Fibroblast of villous mesenchyme (primary cell): Measurements from ENCODE around the gene ALDH3B1. TPM values are rescaled to one million over a fixed set of nuclear protein-coding genes. Genes with fewer than 3 reads are reported as not detected.
A peak's percentile ranks its signal among the peaks of the same experiment; 100 is the strongest.

Experiments
- DNase-seq: peaks from one replicate; pipeline ENCODE4 v3.0.0-alpha.2; 2010; ENCODE audit warnings: low read depth
- H3K4me3 ChIP-seq: 2 replicates; pipeline ENCODE4 v1.5.1; 2011; ENCODE audit warnings: low read depth, mild to moderate bottlenecking, low read length
- CTCF ChIP-seq: IDR thresholded peaks from 2 replicates; pipeline ENCODE4 v1.5.1; 2012; ENCODE audit warnings: low read depth, mild to moderate bottlenecking, low read length; ENCODE audit not compliant: insufficient read depth
- total RNA-seq: library from RNA; depleted of rRNA; stranded (reverse); fragments of >200 nt; gene quantifications from 2 replicates; pipeline ENCODE4 v1.2.3, GENCODE V29; 2012

Gene ALDH3B1
- total RNA-seq, 1 donor: 20.7 TPM

- no peak for DNase-seq
- TF ChIP-seq CTCF: no peak
- H3K4me3 ChIP-seq: no peak overlapping the region
Measured at GRCh38 chr11:68028802-68029545, 18.8 kb downstream of the ALDH3B1 start.

- peak; percentile 99 for DNase-seq
- H3K4me3 ChIP-seq: peak within 1 kb of the TSS; percentile 72
- TF ChIP-seq CTCF: no peak
Measured at GRCh38 chr11:68030318-68031143, 20.4 kb downstream of the ALDH3B1 start, which contains the start of gene NDUFS8. Gene NDUFS8 (plus strand): TSS chr11:68030681. CDS start chr11:68032152, 1,471 bp downstream.

- H3K4me3 ChIP-seq: peak overlapping the region; percentile 72
- no peak for DNase-seq
- no peak for TF ChIP-seq CTCF
Measured at GRCh38 chr11:68031144-68031464, 21.0 kb downstream of the ALDH3B1 start.

- no peak overlapping the region for H3K4me3 ChIP-seq
- DNase-seq: no peak
- no peak for TF ChIP-seq CTCF
Measured at GRCh38 chr11:68032003-68032402, 21.9 kb downstream of the ALDH3B1 start.

- DNase-seq: no peak
- no peak for TF ChIP-seq CTCF
- no peak overlapping the region for H3K4me3 ChIP-seq
Measured at GRCh38 chr11:68032997-68033707, 23.0 kb downstream of the ALDH3B1 start.

GRCh38 chr11:68033708-68034045 lies 23.6 kb downstream of the ALDH3B1 start:
- DNase-seq: no peak
- no peak for TF ChIP-seq CTCF
- H3K4me3 ChIP-seq: no peak overlapping the region
